T follicular helper cell (primary cell): ENCODE results near the gene PLEKHB1.

Source experiments
- DNase-seq: peaks from one replicate; pipeline ENCODE4 v3.0.0-alpha.2; 2020; ENCODE audit warnings: low read depth
- total RNA-seq, 2 experiments: gene quantifications; one replicate each; lab custom pipeline; 2026; lab: John Stamatoyannopoulos, UW

The PLEKHB1 gene
- 3.8 to 25.4 reads per million in 2 experiments for total RNA-seq

- no peak for DNase-seq
Measured at GRCh38 chr11:73645972-73646631, at the start of gene PLEKHB1. TSS of gene PLEKHB1 (plus strand) at chr11:73646581. CDS start at chr11:73646609, 28 bp downstream.

GRCh38 chr11:73597336-73597955 lies 48.9 kb upstream of the PLEKHB1 start:
- no peak for DNase-seq

GRCh38 chr11:73597956-73598718 lies 48.2 kb upstream of the PLEKHB1 start, which contains the start of gene FAM168A:
TSS of gene FAM168A (minus strand) at chr11:73598112. CDS start at chr11:73468474, 129,638 bp downstream.
- peak; percentile 90 for DNase-seq

- no peak for DNase-seq
Measured at GRCh38 chr11:73598719-73599379, 47.5 kb upstream of the PLEKHB1 start.

- no peak for DNase-seq
Measured at GRCh38 chr11:73612601-73613140, 33.7 kb upstream of the PLEKHB1 start.

DNA sequence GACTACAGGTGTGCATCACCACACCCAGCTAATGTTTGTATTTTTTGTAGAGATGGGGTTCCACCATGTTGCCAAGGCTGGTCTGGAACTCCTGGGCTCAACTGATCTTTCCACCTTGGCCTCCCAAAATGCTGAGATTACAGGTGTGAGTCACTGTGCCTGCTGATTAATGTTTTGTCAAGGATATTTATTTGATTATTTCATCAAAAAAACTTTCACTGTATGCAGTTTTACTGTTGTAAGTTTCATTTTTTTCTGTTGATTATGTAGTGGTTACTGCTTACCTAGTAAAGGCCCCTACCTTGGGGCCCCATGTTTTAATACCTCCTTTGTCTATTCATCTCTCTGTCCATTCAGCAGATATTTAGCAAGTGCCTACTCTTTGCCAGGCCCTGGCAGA lies 31.8 kb upstream of the PLEKHB1 start:
- DNase-seq, result no peak

- no peak for DNase-seq
Measured at GRCh38 chr11:73622926-73623593, 23.3 kb upstream of the PLEKHB1 start.

DNA sequence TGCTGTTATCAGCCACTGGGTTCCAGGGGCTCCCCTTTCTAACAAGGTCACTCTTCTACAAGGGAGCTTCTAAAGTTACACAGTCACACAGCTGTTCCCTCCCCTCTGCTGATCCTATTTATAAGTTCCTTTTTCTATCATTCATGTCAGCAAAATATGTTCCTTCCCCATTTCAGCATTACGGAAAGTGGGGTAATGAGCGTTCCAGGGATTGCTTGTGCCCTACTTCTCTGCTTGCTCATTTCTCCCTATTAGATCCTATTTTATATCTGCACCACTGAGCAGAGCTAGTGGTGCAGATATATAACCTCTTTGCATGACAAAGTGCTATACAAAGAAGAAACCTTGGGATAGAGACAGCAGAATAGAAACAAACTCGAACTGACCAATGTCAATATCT lies 22.7 kb upstream of the PLEKHB1 start:
- DNase-seq, result no peak

- DNase-seq, result peak; percentile 59
Measured at GRCh38 chr11:73625696-73626318, 20.6 kb upstream of the PLEKHB1 start.

GRCh38 chr11:73629907-73630306 lies 16.5 kb upstream of the PLEKHB1 start:
- DNase-seq, result no peak

DNA sequence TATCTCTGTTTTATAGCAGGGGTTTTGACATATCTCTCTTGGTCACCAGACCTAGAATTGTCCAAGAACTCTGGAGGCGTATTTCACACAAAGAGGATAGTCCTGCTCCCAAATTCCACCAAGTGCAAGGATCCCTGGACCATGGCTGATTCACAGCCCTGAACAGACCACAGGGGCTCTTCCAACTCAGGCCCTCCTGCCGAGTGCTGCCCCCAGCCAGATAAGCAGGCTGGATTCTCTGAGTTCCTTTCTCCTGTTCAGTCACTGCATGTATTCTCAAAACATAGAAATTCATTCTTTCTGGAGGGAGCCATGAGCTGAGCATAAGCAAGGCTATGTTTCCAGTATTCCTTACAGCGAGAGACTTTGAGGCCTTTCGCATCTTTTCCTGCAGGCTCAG lies 13.4 kb upstream of the PLEKHB1 start:
- DNase-seq, result no peak

- no peak for DNase-seq
Measured at GRCh38 chr11:73633999-73634398, 12.4 kb upstream of the PLEKHB1 start.

- no peak for DNase-seq
Measured at GRCh38 chr11:73635721-73636120, 10.7 kb upstream of the PLEKHB1 start.

- no peak for DNase-seq
Measured at GRCh38 chr11:73636249-73636648, 10.1 kb upstream of the PLEKHB1 start.

DNA sequence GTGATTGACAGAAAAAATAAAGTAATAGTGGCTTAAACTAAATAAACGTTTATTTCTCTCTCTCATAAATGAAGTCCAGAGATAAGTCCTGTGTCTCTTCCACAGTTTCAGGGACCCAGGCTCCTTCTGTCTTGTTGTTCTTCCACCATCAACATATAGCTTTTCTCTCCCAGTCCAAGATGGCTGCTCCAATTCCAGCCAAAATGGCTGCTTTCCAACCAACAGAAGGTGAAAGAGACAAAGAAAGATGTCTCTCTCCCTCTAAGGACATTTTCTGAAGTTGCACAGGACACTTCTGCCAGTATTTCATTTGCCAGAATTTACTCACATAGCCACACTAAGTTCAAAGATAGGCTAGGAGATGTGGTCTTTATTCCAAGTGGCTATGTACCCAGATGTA lies 9.4 kb upstream of the PLEKHB1 start:
- no peak for DNase-seq

DNA sequence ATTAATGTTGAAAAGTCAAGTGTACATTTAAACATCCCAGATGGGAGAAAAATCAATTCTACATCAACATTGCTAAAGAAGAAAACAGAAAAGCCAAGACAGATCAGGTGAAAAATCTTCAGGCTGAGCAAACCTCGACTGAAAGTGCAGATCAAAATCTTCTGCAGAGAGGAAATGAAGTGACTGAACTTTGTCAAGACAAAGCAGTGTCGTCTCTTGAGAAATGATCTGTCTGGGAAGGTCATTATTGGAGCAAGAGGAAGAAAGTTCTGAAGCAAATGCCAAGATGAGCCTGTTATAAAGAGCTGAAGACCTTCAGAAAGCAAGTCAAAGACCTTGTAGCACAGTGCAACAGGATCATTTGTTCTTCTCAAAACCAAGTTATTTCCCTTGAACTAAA lies 5.8 kb upstream of the PLEKHB1 start:
- no peak for DNase-seq

- no peak for DNase-seq
Measured at GRCh38 chr11:73641668-73642067, 4.7 kb upstream of the PLEKHB1 start.

DNA sequence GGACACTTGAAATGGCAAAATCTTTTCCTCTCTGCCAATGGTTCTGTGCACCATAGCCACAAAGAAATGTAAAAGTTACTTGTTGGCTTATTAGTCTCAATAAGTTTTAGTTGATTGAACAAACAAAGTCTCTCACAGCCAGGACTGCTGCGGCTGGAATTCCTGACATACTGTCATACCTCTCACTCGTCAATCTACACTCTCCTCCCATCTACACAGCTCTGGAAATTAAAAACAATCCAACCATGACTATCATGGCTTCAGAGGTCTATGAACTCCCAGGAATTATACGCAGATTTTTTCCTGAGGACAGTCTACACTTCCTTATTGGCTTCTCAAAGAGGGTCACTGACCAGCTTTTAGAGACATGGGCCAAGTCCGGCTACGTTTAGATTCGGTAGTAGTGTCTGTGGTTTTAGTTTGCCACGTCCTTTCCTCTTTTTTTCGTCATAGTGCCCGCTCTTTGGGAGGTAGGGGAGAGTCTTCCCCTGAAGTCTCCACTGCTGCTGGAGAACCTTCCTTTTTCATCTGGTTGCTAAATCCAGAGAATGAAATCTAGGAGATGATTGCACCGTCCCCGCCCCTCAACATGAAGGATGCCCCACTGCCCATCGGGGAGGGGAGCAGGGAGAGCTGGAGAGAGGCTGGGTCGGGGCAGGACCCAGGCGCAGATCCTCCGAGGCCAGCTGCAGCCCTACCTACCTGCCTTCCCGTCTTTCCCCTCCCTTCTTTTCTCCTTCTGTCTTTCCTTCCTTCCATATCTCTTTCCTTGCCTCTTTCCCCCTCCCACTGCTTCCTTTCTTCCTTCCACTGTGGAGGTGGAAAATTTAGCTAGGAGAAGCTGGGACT lies 1.0 kb upstream of the PLEKHB1 start:
- DNase-seq, result no peak

DNA sequence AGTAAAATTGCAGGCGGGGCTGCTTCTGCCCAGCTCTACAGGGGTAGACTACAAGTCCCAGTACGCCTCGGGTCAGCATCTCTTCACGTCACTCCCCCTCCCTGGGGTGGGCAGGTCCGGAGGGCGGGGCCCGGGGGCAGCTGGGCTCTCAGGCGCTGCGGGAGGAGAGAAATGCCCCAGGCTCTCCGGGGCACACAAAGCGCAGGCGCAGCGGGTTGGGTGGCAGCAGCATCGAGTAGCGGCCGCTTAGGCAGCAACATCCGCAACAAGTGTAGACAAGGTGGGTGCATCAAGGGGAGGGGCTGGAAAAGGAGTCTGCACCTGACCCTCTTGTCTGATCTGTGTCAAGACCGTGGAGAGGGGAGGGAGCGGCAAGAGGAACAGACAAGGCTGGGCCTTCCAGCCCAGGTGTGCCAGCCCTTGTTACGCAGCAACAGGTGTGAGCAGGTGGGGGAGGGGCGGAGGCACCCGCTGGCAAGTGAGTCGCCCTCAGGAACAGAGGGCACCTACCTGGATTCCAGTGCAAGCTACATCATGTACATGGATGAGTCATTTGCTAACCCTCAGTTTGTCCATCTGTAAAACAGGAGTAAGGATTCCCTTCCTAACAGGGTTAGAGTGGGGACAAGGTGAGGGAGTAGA lies 1.2 kb downstream of the PLEKHB1 start:
- DNase-seq, result peak; percentile 88

- no peak for DNase-seq
Measured at GRCh38 chr11:73648121-73648520, 1.7 kb downstream of the PLEKHB1 start.
